Measurements from ENCODE around the gene MRPL21. TPM values are rescaled to one million over a fixed set of nuclear protein-coding genes. Genes with fewer than 3 reads are reported as not detected.

MRPL21 gene
- total RNA-seq: 43.2 TPM

DNA sequence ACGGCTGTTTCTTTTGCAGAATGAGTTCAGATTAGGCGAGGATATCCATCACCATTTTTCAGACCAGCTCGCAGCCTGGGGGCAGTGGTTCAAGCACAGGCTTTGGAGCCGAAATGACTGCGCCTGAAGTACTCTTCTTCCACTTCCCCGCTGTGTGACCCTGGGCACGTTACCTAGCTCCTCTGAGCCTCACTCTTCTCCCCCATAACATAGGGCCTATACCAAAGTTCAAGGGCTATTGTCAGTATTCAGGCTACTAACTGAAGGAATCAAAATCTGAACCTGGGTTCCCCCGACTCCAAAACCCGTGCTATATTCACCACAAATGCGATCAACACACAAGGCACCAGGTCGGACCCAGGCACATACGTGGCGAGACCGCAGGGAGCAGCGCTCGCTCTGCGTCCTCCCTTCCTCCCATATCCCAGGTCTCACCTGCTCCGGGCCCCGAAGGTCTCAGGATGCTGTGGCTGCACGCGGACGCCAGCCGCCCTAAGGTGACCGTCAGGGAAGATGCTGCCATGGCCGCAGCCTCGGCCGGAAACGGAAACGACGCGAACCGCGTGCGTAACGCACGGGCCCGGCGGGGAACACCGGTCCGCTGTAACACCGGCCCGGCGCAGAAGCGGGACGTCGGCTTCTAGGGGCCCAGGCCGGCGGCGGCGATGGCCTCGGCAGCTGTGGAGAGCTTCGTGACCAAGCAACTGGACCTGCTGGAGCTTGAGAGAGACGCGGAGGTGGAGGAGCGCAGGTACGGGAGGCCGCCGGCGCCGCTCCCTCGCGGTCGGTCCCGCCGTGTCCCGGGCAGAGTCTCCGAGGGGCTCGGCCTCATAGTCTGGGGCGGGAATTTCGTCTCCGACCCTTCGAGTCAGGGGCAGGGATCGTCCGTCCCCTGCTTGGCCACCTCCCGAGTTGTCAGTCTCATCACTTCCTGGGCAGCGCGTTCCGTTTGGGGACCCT lies at the start of gene MRPL21, which contains the start of gene IGHMBP2:
MRPL21 (minus strand) TSS at position 545 of the 960 bp plus-strand sequence; CDS start at position 523, 22 bp downstream.
IGHMBP2 (plus strand) TSS at position 604 of the 960 bp plus-strand sequence; CDS start at position 666, 62 bp downstream.
- peak; percentile 84 for DNase-seq

DNA sequence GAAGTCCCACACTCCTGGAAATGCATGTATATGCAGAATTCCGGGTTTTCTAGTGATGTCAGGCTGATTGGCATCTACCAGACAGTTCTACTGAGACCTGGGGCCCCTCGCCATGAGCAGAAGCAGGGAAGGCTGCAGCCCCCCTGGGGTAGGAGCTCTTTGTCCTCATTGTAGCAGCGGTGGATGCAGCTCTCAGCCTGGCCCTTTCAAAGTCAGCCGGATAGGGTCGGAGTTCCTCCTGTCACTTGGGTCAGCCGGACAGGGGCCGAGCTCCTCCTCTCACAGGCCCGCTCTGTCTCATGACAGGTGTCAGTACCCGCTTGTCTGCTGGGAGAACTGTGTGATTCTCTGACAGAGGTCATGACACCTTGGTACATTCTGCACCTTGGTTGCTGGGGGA lies 47.1 kb upstream of the MRPL21 start:
- DNase-seq: no peak

DNA sequence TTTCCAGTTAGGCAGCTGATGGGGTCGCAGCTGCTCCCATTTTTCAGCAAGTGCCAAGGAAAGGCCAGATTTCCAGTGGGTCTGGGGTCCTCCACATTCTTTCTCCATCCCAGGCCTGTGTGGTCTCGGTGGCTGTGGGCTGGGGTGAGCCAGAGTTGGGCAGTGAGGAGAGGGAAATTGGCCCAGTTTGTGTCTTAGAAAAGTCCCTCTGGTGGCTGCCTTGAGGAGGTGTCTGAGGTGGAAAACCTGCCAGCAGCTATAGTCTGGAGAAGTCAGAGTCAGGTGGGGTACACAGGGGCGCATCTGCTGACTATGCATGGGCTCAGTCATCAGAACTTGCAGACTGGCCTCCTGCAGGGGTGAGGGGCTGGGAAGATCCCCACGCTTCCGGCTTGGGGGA lies 46.6 kb upstream of the MRPL21 start:
- DNase-seq: no peak

DNA sequence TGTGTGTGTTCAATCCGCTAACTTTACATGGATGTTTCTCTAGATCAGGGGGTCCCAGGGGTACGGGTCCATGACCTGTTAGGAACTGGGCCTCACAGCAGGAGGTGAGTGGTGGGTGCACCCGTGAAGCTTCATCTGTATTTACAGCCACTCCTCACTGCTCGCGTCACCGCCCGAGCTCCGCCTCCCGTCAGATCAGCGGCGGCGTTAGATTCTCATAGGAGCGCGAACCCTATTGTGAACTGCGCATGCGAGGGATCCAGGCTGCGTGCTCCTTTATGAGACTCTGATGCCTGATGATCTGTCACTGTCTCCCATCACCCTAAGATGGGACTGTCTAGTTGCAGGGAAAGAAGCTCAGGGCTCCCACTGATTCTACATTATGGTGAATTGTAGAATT lies 45.3 kb upstream of the MRPL21 start:
- no peak for DNase-seq

GRCh38 chr11:68948496-68948895 lies 44.9 kb upstream of the MRPL21 start:
- no peak for DNase-seq

DNA sequence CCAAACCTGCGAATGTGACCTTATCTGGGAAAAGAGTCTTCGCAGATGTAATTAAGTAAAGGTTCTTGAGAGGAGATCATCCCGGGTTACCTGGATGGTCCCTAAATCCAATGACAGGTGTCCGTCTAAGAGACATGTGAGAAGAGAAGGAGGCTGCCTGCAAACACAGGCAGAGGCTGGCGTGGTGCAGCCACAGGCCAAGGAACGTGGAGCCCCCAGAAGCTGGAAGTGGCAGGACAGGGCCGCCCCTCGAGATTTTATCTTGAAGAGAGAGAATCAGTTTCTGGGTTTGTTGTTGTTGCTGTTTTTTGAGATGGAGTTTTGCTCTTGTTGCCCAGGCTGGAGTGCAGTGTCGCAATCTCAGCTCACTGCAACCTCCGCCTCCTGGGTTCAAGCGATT lies 43.5 kb upstream of the MRPL21 start:
- DNase-seq: no peak

DNA sequence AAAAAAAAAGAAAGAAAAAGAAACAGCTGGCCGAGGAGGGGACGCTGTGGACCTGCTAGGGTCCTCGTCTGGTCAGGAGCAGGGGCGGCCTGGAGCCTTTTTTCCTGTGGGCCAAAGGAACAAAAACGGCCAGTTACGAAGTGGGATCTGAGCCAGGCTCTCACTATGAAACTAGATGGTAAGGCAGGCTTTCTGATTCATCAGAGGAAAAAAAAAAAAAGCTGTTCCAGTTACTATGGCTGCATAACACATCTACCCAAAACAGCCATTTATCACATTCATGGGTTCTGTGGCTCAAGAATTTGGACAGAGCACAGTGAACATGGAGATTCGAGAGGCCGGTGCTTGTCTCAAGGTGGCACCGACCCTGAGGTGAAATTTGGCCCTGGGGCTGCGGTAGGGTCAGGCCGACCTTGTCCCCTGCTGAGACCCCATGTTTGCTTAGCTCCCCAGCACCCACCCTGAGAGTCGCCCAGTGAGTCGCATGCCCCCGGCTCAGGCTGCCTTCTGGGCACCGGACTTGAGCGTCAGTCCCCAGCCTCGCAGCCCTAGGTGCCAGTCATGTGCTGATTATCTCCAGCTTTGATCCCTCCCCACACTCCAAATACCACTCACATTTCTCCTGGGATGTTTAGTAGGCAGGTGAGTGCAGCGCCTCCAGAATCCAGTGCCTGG lies 42.9 kb upstream of the MRPL21 start:
- no peak for DNase-seq

GRCh38 chr11:68942751-68943271 lies 39.2 kb upstream of the MRPL21 start:
- no peak for DNase-seq

GRCh38 chr11:68942095-68942620 lies 38.5 kb upstream of the MRPL21 start:
- no peak for DNase-seq

DNA sequence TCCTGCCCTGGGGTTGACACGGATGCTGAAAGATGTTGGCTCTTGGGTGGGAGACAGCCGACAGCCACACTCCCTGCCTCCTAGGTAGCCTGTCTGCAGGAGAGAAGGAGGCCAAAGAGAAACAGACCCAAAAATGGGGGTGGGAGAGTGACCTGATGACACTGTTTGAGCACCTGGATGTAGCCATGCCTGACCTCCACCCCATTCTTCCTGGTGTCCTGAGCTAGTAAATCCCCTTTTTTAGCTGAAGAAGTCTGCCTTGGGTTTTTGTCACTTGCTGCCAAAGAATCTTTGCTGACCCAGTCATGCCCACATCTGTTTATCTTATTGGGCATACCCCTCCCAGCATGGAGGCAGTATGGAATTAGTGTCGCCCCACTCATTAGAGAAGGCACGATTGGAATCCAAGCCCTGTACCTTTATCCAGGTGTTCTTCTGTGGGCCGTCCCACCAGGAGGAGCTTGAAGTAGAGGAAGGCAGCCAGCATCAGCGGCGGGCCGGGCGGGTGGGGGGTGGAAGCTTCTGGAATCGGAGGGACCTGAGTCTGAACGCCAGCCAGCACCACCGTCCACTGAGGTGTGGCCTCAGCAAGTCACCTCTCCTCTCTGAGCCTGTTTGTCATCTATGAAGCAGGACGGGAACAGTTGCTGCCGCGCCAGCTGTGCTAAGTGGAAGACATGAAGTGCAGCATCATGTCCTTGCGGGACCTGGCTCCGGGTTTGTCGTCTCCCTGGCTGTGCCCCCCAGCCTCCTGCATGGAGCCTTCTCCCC lies 37.9 kb upstream of the MRPL21 start:
- no peak for DNase-seq

- DNase-seq: no peak
These were observed 37.2 kb upstream of the MRPL21 start for GRCh38 chr11:68940651-68941323.

DNA sequence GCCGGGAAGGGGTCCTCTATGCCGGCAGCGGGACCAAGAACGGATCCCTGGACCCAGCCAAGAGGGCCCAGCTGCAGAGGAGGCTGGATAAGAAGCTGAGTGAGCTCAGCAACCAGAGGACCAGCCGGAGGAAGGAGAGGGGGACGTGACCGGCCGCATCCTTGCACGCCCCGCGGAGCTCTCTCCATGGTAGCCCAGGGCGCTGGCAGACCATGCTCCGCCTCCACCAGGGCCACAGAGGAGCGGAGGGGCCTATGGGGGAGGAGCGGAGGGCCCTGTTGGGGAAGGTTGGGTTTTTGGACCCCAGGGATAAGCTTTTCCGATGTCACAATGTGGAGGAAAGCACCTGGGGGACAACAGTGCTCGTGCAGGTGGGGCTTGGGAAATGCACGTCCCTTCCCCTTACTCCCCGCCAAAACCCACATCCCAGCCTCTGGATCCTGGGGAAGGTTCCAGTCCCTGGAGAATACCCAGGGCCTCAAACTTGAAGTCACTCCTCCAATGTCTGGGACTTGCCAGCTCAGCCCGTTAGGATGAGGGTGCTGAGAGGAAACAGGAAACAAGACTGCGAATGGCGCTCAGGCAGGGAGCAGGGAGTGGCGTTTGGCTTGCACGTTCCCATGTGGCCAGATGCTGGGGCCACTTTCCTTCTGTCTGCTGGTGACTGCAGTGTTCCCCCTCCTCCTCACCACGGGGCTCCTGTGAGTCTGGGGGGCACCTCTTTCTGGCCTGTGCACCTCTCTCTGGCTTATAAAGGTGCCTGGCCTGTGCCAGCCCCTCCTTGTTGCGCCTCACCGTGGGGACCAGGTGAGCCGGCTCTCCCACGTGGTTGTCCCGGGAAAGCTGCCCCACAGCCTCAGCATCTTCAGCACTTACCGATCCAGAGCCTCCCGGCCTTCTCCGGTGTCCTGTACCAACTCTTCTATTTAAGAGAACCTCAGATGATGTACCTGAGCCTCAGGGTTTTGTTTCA lies 36.2 kb upstream of the MRPL21 start:
- no peak for DNase-seq

DNA sequence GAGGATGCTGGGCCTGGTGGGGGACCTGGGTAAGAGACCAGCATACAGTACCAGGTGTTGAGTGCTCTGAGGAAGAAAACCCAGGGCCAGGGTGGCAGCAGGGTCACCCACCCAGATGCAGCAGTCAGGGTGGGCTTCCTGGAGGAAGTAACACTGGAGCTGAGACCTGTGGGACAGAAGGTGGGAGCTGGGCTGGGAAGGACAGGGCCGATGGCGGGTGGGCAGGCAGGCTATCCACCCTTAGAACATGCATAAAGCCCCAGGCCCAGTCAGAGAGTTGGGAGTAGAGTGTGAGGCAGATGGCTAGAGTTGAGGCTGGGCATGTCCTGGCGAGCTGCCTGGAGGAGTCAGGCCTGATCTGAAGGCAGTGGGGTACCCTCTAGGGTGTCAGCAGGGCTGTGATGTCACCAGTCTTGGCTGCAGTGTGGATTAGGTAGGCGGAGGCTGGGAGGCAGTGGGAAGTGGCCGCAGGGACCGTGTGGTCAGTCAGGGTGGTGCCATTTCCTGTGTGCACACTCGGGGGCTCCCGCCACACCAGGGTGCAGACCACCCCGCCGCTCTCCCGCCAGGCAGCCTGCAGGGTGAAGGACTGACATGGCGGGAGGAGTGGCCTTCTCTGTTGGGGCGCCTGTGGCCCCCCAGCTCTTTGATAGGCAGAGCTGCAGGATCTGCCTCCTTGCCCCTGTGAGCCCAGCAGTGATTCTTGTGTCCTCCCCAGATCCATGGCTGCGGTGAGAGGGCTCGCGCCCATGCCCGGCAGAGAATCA lies 35.4 kb upstream of the MRPL21 start:
- DNase-seq: no peak

GRCh38 chr11:68938088-68938487 lies 34.5 kb upstream of the MRPL21 start:
- DNase-seq: no peak

DNA sequence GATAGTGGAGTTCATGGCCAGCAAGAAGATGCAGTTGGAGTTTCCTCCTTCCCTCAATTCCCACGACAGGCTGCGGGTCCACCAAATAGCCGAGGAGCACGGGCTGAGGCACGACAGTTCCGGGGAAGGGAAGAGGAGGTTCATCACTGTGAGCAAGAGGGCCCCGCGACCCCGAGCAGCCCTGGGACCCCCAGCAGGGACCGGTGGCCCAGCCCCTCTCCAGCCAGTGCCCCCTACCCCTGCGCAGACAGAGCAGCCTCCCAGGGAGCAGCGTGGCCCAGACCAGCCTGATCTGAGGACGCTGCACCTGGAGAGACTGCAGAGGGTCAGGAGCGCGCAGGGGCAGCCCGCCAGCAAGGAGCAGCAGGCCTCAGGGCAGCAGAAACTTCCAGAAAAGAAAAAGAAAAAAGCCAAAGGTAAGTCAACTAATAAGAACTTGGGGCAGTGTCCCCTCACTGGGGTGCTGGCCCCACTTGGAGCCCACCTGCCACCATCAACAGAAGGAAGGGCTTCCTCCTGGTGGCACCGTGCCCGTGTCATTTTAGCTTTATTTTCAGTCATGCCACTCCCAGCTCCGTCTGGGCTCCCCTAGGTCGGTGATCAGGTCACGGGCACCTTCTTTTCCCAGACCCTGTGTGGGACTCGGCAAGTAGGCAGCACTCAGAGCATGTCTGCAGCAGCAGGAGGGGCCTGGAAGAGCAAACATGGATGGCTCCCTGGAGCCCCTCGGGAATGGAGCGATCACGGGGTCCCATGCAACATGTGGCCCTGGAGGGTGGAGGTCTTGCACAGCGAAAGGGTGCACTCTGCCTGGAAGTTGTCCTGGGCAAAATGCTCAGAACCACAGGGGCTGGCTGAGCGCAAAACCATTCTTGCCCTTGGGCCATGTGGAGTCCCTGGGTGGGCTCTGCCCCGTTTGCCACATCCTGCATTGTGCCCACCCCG lies 33.3 kb upstream of the MRPL21 start:
- no peak for DNase-seq

DNA sequence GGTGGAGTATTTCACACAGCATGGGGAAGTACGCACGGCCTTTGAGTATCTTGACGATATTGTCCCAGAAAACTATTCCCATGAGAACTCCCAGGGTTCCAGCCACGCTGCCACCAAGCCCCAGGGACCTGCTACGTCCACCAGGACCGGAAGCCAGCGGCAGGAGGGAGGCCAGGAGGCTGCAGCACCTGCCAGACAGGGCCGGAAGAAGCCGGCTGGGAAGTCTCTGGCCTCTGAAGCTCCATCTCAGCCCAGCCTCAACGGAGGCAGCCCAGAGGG lies 32.7 kb upstream of the MRPL21 start:
- no peak for DNase-seq

DNA sequence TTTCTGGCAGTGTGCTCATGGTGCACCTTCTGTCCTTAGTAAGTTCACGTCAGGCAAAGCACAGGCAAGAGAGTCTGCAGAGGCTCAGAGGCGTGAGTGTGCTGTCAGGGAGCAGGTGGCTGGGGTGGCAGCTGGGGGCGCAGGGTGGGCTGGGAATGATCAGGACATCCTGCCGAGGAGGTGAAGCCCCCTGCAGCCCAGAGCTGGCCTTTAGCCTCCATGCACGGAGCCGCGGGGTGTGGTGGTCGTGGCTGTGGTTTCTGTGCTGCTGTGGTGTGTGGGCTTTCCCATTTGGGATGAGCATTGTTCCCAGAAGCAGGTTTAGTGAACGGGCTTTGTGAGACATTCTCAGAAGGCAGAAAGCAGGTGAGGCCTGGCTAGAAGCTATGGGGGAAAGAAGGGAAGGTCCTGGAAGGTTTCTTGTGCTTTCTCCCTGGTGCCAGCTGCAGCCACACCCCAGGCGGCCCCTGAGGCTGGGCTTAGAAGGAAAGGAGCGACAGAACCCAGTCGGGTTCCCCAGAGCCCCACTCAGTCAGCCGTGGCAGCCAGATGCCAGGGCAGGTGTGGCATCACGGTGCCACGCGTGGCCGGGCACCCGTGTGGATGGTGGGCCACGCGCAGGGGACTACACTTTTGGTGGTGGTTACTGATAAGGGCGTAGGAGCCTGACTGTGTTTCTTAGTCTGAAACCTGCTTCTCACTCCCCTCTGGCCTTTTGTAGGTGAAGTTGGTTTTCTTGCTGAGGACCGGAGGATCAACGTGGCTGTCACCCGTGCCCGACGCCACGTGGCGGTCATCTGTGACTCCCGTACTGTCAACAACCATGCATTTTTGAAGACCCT lies 32.1 kb upstream of the MRPL21 start:
- no peak for DNase-seq

DNA sequence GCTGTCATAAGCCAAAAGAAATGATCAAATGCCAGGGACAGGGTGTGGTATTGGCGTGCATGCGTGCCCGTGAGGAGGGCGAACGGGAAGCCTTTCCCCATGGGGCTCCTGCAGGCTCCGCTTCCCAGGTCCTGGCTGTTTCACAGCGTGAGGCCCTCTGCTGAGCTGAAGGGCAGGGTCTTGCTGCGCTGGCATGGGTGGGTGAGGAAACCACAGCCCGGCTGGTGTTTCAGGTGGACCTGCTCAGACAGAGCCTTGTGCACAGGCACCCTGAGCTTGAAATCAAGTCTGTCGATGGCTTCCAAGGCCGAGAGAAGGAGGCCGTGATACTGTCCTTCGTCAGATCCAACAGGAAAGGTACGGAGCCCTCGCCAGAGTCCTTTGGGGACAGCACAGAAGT lies 31.4 kb upstream of the MRPL21 start:
- no peak for DNase-seq

Data from occipital lobe (tissue), 2 donors.